Right renal pelvis (tissue), 4 donors: ENCODE results near the gene ZNF138. TPM values are rescaled to one million over a fixed set of nuclear protein-coding genes. Genes with fewer than 3 reads are reported as not detected.
"Not testable (repeated sequence)": the region's sequence is repeated elsewhere in the genome, so short reads cannot be mapped to it uniquely, and the experiment has no call there.

Experiments
- DNase-seq, 4 donors: peaks; one replicate each; pipeline ENCODE4 v3.0.0-alpha.2; 2013; ENCODE audit warnings: low read depth in 4 of 4, low spot score in 3 of 4, missing footprints in 1 of 4
- polyA plus RNA-seq, 4 donors: library from polyadenylated mRNA; unstranded; fragments of 120-200 nt; gene quantifications; one replicate each; pipeline ENCODE4 v1.2.1, GENCODE V29; 2013; ENCODE audit not compliant: insufficient read length in 4 of 4

The ZNF138 gene
- polyA plus RNA-seq, 4 donors: 13.4 to 22.0 (median 19.4) TPM

- DNase-seq: not testable (repeated sequence)
Measured at GRCh38 chr7:64835856-64836255, 41.6 kb downstream of the ZNF138 start.

GRCh38 chr7:64838051-64838450 is 43.8 kb downstream of the ZNF138 start:
- not testable (repeated sequence) for DNase-seq

- no peak for DNase-seq
Measured at GRCh38 chr7:64838691-64839090, 44.5 kb downstream of the ZNF138 start.

GRCh38 chr7:64839910-64840309 is 45.7 kb downstream of the ZNF138 start:
- no peak for DNase-seq

- DNase-seq: no peak
Measured at GRCh38 chr7:64849250-64849923, 55.2 kb downstream of the ZNF138 start.

GRCh38 chr7:64849924-64850499 is 55.8 kb downstream of the ZNF138 start:
- DNase-seq: peak in 1 of 4 donors; percentile 4

- DNase-seq: no peak
Measured at GRCh38 chr7:64853679-64854078, 59.5 kb downstream of the ZNF138 start.

GRCh38 chr7:64854969-64855368 is 60.7 kb downstream of the ZNF138 start:
- DNase-seq: no peak

GRCh38 chr7:64863021-64863420 is 68.8 kb downstream of the ZNF138 start:
- no peak for DNase-seq

GRCh38 chr7:64863530-64863929 is 69.3 kb downstream of the ZNF138 start:
- DNase-seq: not testable (repeated sequence)

- DNase-seq: no peak
Measured at GRCh38 chr7:64863969-64864368, 69.7 kb downstream of the ZNF138 start.

- no peak for DNase-seq
Measured at GRCh38 chr7:64867863-64868440, 73.7 kb downstream of the ZNF138 start.

- DNase-seq: no peak
Measured at GRCh38 chr7:64868499-64868898, 74.3 kb downstream of the ZNF138 start.

GRCh38 chr7:64869121-64869725 is 75.0 kb downstream of the ZNF138 start:
- no peak for DNase-seq

- DNase-seq: no peak
Measured at GRCh38 chr7:64869912-64870562, 75.8 kb downstream of the ZNF138 start.

- DNase-seq: no peak
Measured at GRCh38 chr7:64870656-64871055, 76.4 kb downstream of the ZNF138 start.

GRCh38 chr7:64871761-64872160 is 77.5 kb downstream of the ZNF138 start:
- DNase-seq: no peak

- DNase-seq: no peak
Measured at GRCh38 chr7:64872351-64873154, 78.3 kb downstream of the ZNF138 start.

GRCh38 chr7:64873155-64873500 is 78.9 kb downstream of the ZNF138 start:
- no peak for DNase-seq

GRCh38 chr7:64873517-64873916 is 79.3 kb downstream of the ZNF138 start:
- no peak for DNase-seq
